ENCODE data around the gene MYO3B. TPM values are rescaled to one million over a fixed set of nuclear protein-coding genes. Genes with fewer than 3 reads are reported as not detected.
"Not testable (repeated sequence)": the region's sequence is repeated elsewhere in the genome, so short reads cannot be mapped to it uniquely, and the experiment has no call there.

MYO3B gene
- total RNA-seq, 2 donors from 2014 or later: not detected

- no peak for ATAC-seq
- intact Hi-C loops (cut with DNase I): no loop called here
- DNase-seq: no peak
Observed at GRCh38 chr2:170428868-170429267, 250.9 kb downstream of the MYO3B start.

DNA sequence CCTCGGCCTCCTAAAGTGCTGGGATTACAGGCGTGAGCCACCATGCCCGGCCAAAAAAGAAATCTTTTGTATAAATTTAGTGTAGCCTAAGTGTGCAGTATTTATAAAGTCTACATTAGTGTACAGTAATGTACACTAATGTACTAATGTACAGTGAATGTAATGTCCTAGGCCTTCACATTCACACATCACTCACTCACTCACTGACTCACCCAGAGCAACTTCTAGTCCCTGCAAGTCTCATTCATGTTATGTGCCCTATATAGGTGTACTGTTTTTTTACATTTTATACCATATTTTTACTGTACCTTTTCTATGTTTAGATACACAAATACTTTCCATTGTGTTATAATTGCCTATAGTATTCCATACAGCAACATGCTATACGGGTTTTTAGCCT is 254.9 kb downstream of the MYO3B start:
- DNase-seq: no peak
- intact Hi-C loops (cut with DNase I): no loop called here
- ATAC-seq: no peak

DNA sequence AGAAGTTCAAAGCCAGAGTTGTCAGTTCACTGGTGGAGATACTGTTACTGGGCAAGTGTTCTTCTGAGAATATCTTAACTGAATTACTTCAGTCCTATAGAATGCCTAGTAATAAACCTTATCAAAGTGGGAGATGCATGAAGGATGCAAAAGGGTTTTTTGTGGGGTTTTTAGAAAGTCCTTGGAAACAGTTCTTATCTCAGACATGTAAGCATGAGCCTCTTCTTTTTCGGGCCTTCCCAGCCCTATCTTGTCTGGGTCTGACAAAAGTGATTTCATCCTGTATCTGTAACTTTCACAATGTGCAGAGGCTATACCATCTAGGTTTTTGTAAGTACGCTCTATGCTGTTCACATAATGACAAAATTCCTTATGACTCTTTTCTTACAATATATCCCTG is 255.5 kb downstream of the MYO3B start:
- no peak for ATAC-seq
- DNase-seq: no peak
- intact Hi-C loops (cut with DNase I): no loop called here

- DNase-seq; ATAC-seq; intact Hi-C loops (cut with DNase I): not testable (repeated sequence)
Observed at GRCh38 chr2:170434396-170434795, 256.4 kb downstream of the MYO3B start.

- ATAC-seq (no peak), DNase-seq (no peak)
- intact Hi-C loops (cut with DNase I): no loop called here
Observed at GRCh38 chr2:170434900-170435621, 257.1 kb downstream of the MYO3B start.

GRCh38 chr2:170436077-170436943 is 258.4 kb downstream of the MYO3B start:
- intact Hi-C loops (cut with DNase I): no loop called here
- DNase-seq: no peak
- no peak for ATAC-seq

DNA sequence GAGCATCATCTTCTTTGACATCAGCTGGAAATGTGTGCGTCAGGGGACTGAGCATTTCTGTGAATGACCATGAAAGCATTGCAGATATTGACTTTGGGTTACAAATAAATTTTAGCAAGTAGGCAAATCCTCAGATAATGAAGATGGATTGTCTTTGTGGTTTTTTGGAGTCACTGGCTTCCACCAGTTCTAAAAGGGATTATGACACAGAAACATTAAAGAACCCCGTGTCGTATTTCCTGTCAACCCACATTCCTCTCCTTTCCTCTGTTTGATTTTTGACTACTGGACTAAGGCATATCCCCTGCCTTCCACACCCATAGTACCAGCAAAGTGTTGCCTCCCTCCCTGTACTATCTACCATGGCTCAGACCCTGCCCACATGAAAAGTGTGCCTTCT is 268.1 kb downstream of the MYO3B start:
- ATAC-seq (no peak), DNase-seq (no peak)
- intact Hi-C loops (cut with DNase I): no loop called here

GRCh38 chr2:170449034-170449433 is 271.1 kb downstream of the MYO3B start:
- DNase-seq (no peak), ATAC-seq (no peak)
- intact Hi-C loops (cut with DNase I): no loop called here

DNA sequence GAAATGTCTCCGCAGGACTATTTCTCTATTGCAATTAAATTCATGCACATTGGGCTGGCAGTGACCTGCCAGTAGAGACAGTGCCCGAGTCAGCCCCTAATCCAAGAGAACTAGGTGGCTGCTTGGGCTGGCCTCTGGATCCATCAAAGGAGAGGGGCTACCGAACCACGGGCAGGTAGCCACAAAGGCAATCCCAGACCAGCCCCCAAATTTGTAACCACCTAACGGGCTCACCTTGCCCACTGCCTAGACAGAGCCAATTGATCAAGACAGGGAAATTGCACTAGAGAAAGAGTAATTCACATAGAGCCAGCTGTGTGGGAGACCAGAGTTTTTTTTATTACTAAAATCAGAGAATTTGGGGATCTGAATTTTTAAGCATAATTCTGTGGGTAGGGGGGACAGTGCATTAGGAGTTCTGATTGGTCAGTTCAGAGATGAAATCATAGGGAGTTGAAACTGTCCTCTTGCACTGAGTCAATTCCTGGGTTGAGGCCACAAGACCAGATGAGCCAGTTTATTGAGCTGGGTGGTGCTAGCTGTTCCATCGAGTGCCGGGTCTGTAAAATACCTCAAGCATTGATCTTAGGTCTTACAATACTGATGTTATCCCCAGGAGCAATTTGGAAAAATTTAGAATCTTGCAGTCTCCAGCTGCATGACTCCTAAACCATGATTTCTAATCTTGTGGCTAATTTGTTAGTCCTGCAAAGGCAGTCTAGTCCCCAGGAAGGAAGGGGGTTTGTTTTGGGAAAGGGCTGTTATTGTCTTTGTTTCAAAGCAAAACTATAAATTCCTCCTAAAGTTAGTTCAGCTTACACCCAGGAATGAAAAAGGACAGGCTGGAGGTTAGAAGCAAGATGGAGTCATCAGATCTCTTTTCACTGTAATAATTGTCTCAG is 276.8 kb downstream of the MYO3B start:
- intact Hi-C loops (cut with DNase I): no loop called here
- DNase-seq (no peak), ATAC-seq (no peak)

DNA sequence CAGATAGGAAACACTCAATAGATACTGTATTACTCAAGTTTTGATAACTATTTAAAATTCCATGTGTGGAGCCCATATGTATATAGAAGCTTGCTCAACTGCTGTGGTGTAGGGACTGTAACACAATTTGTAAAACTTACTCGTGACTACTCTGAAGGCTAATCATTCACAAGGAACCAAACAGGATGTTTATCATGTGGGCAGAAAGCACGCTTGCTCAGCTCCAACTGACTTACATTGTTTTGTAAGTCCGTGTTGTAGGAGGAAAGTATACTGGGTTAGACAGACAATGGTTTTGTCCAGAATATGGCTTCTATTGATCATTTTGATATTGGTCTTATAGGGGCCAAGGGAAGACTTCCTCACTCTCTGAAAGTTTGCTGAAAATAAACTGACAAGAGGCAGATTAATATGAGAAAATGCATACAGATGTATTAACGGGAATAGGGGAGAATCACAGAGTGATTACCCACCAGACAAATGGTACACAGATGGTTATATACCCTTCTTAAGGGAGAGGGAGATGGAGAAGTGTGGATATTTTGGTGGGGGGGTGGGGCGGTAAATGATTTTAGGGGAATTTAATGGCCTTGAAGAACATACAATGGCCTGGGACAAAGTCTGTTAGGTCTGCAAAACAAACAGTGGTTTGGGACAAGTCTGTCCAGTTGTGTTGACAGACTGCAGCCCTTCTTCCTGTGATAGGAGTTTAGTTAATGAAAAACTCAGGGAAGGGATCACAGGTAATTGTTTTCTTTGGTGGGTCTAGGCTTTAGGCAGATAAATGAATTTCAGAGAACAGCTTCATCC is 277.9 kb downstream of the MYO3B start:
- no peak for DNase-seq
- no peak for ATAC-seq
- intact Hi-C loops (cut with DNase I): no loop called here

DNA sequence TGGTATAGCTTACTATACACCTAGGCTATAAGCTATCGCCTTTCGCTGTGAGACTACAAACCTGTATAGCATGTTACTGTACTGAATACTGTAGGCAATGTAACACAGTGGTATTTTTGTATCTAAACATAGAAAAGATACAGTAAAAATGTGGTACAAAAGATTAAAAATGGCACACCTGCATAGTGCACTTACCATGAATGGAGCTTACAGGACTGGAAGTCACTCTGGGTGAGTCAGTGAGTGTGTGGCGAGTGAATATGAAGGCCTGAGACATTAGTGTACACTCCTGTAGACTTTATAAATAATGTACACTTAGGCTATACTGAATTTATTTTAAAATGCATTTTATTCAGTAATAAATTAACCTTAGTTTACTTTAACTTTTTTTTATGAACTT is 279.0 kb downstream of the MYO3B start:
- DNase-seq: no peak
- no peak for ATAC-seq
- intact Hi-C loops (cut with DNase I): no loop called here

GRCh38 chr2:170457742-170458141 is 279.8 kb downstream of the MYO3B start:
- intact Hi-C loops (cut with DNase I): no loop called here
- DNase-seq (no peak), ATAC-seq (no peak)

- ATAC-seq (no peak), DNase-seq (no peak)
- intact Hi-C loops (cut with DNase I): no loop called here
Observed at GRCh38 chr2:170461889-170462288, 283.9 kb downstream of the MYO3B start.

DNA sequence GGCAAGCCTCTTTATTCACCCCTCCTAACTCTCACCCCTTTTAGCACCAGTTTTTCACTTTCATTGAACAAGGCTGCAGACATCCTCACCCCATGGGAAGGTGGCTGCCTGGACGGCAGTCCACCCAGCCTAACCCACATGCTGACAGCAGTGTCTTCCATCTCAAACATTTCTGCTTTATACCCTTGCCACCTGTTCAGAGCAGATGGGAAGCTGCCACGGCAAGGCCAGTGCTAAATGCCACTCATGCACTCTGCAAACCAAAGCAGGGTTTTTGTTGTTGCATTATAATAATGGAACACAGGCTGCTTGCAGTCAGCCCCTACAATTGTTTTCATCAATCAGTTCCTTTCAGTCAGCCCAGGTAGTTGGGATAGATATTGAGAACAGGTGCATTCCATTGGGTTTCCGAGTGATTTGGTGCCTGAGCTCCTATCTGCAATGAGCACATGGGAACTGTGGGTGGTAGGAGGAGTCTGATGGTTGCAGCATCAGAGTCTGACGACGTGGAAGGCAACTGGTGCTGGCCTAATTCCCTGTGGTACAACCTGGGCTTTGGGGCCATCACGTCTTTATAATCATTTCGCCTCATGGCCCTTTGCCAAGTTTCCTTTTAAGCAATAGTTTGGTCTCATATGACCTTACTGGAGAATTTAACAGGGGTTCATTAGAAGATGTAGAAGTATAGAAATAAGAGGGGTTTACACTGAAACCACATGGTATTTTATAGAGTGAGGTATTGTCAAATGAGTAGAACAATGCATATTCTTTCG is 284.7 kb downstream of the MYO3B start:
- ATAC-seq (no peak), DNase-seq (no peak)
- intact Hi-C loops (cut with DNase I): no loop called here

GRCh38 chr2:170463206-170463537 is 285.2 kb downstream of the MYO3B start:
- intact Hi-C loops (cut with DNase I): no loop called here
- DNase-seq: no peak
- no peak for ATAC-seq

DNA sequence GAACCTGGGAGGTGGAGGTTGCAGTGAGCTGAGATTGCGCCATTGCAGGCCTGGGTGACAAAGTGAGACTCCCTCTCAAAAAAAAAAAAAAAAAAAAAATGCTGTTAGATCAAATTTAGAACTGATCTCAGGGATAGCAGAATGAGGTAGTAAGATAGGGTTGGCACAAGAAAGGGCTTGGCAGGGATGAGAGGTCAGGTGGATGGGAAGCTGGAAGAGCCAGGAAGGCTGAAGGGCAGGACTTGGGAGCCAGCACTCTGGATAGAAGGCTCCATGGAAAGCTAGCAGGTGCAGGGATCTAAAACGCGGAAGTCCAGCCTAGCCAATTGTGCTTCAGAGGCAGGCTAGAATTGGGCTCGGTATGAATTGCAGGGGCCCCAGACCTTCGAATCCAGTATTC is 286.3 kb downstream of the MYO3B start:
- DNase-seq (no peak), ATAC-seq (no peak)
- intact Hi-C loops (cut with DNase I): no loop called here

DNA sequence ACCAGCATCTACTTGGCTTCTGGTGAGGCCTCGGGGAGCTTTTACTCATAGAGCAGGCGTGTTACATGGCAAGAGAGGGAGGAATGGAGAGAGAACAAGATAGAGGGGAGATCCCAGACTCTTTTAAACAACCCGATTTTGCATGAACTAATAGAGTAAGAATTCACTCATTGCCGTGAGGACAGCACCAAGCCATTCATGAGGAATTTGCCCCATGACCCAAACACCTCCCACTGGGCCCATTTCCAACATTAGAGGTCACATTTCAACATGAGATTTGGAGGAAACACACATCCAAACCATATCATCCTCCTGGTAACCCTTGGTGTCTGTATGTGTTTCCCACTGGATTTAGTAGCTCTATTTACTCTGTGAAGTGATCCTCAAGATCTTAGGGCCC is 287.3 kb downstream of the MYO3B start:
- ATAC-seq (no peak), DNase-seq (no peak)
- intact Hi-C loops (cut with DNase I): no loop called here

- no peak for ATAC-seq
- intact Hi-C loops (cut with DNase I): no loop called here
Observed at GRCh38 chr2:170466632-170467031, 288.7 kb downstream of the MYO3B start.

More at GRCh38 chr2:170466632-170467031, 288.7 kb downstream of the MYO3B start:
- DNase-seq: no peak
